WTC11 (cell line): ENCODE data around the gene ALG14. TPM values are rescaled to one million over a fixed set of nuclear protein-coding genes. Genes with fewer than 3 reads are reported as not detected.

Experiments
- total RNA-seq: library from RNA; stranded (reverse); gene quantifications from 3 replicates; pipeline ENCODE4 v1.2.3, GENCODE V29; 2021

ALG14 gene
- total RNA-seq, 1 experiment from 2014 or later = 2.3 TPM

Other genes starting within 250 kb of the ALG14 start
- gene CNN3, start 145.8 kb downstream of the ALG14 start, total RNA-seq = 183 to 187 TPM (median 185 TPM) in 3 replicates
- gene TLCD4, start 44.4 kb upstream of the ALG14 start, total RNA-seq = 2.0 to 4.7 TPM (median 3.5 TPM) in 3 replicates
- gene RWDD3, start 161.3 kb upstream of the ALG14 start, total RNA-seq = 13.7 to 17.4 TPM (median 13.9 TPM) in 3 replicates